H1 (cell line): ENCODE results near the gene IFT122. TPM values are rescaled to one million over a fixed set of nuclear protein-coding genes. Genes with fewer than 3 reads are reported as not detected.

Source experiments
- CTCF ChIA-PET: fragments of 300-600 bp; sonication (Branson Sonifier 250); formaldehyde crosslinking; loops from one replicate; lab custom pipeline; 2021; ENCODE audit not compliant: partially characterized antibody; lab: Charles Lee
- POLR2A ChIA-PET: fragments of 300-600 bp; sonication (Branson Sonifier 250); formaldehyde crosslinking; loops from one replicate; lab custom pipeline; 2021; ENCODE audit warnings: inconsistent platforms; ENCODE audit not compliant: partially characterized antibody; lab: Charles Lee
- DNase-seq, 2 experiments: peaks; one replicate each; pipeline versions ENCODE4 v3.0.0 to v3.0.0-alpha.2; 2010 to 2022; ENCODE audit warnings: low spot score in 2 of 2, low read depth in 1 of 2, mixed read lengths in 1 of 2
- FAIRE-seq: peaks from 2 replicates; lab custom pipeline; 2011; peaks lifted over from hg19 to GRCh38; lab: Jason Lieb, UNC
- H2AFZ ChIP-seq: 2 replicates; pipeline ENCODE4 v1.8.1; 2012; ENCODE audit warnings: low read length, inconsistent platforms
- H2AK5ac ChIP-seq: 2 replicates; pipeline ENCODE4 v1.6.1; 2013; ENCODE audit warnings: low read depth, low read length
- H2BK120ac ChIP-seq: replicated peaks from 2 replicates; pipeline ENCODE3; 2013; ENCODE audit warnings: low read depth, low read length, inconsistent platforms
- H2BK12ac ChIP-seq: 2 replicates; pipeline ENCODE4 v1.6.1; 2013; ENCODE audit warnings: low read depth, low read length
- H2BK15ac ChIP-seq: 2 replicates; pipeline ENCODE4 v1.6.1; 2013; ENCODE audit warnings: low read length
- H2BK20ac ChIP-seq: 2 replicates; pipeline ENCODE4 v1.6.1; 2013; ENCODE audit warnings: low read length
- H2BK5ac ChIP-seq: 2 replicates; pipeline ENCODE4 v1.6.1; 2013; ENCODE audit warnings: low read depth, low read length
- H3K14ac ChIP-seq: 2 replicates; pipeline ENCODE4 v1.6.1; 2013; ENCODE audit warnings: inconsistent platforms; ENCODE audit not compliant: insufficient read length
- H3K18ac ChIP-seq: 2 replicates; pipeline ENCODE4 v1.6.1; 2013; ENCODE audit warnings: low read length; ENCODE audit errors: extremely low read depth
- H3K23ac ChIP-seq: 2 replicates; pipeline ENCODE4 v1.6.1; 2013; ENCODE audit warnings: inconsistent platforms; ENCODE audit not compliant: insufficient read length
- H3K23me2 ChIP-seq: 2 replicates; pipeline ENCODE4 v1.6.1; 2013; ENCODE audit warnings: low read depth, low read length
- H3K27ac ChIP-seq: 2 replicates; pipeline ENCODE4 v1.6.1; 2011; ENCODE audit warnings: low read depth, low read length, inconsistent platforms
- H3K27me3 ChIP-seq, 4 experiments: replicated peaks in 1 of 4; 1 replicate in 1 of 4; 2 replicates in 3 of 4; pipeline versions ENCODE4 v1.6.1 to v1.8.1; 2011 to 2013; ENCODE audit warnings: low read length in 3 of 4, mild to moderate bottlenecking in 3 of 4, inconsistent platforms in 2 of 4, mixed read lengths in 2 of 4, moderate library complexity in 1 of 4; ENCODE audit not compliant: control insufficient read depth in 3 of 4, insufficient read depth in 3 of 4; ENCODE audit errors: extremely low read depth in 1 of 4
- H3K36me3 ChIP-seq, 4 experiments: 2 replicates each; pipeline versions ENCODE4 v1.6.1 to v1.8.1; 2011 to 2013; ENCODE audit warnings: mild to moderate bottlenecking in 4 of 4, low read length in 3 of 4, moderate library complexity in 2 of 4, control low read depth in 1 of 4, inconsistent platforms in 1 of 4; ENCODE audit not compliant: insufficient read depth in 4 of 4, control insufficient read depth in 2 of 4
- H3K4ac ChIP-seq: replicated peaks from 2 replicates; pipeline ENCODE3; 2013; ENCODE audit warnings: low read length, low read depth, mixed read lengths, inconsistent platforms; ENCODE audit not compliant: insufficient read length
- H3K4me1 ChIP-seq, 4 experiments: replicated peaks in 1 of 4; 1 replicate in 1 of 4; 2 replicates in 3 of 4; pipeline versions ENCODE4 v1.6.1 to v1.8.1; 2011 to 2013; ENCODE audit warnings: low read length in 3 of 4, inconsistent platforms in 2 of 4, mixed read lengths in 1 of 4; ENCODE audit not compliant: insufficient read depth in 4 of 4, control insufficient read depth in 3 of 4
- H3K4me2 ChIP-seq, 2 experiments: 2 replicates each; pipeline versions ENCODE4 v1.6.1 to v1.8.1; 2011 to 2013; ENCODE audit warnings: low read depth in 2 of 2, low read length in 2 of 2, control low read depth in 1 of 2, inconsistent platforms in 1 of 2, mild to moderate bottlenecking in 1 of 2; ENCODE audit not compliant: insufficient read depth in 1 of 2
- H3K4me3 ChIP-seq, 4 experiments: fragments of 200-600, 300-600 bp in 1 of 4; sonication (generic), shearing (Covaris generic), sonication (Bioruptor Twin) in 1 of 4; 2 replicates each; pipeline versions ENCODE4 v1.5.1 to v1.8.1; 2011 to 2016; ENCODE audit warnings: low read length in 4 of 4, low read depth in 3 of 4, control low read depth in 2 of 4, inconsistent platforms in 2 of 4, mild to moderate bottlenecking in 2 of 4, mixed read lengths in 1 of 4, moderate library complexity in 1 of 4; ENCODE audit not compliant: insufficient read depth in 2 of 4; ENCODE audit errors: extremely low read depth in 1 of 4
- H3K56ac ChIP-seq: replicated peaks from 2 replicates; pipeline ENCODE3; 2013; ENCODE audit warnings: low read depth, mild to moderate bottlenecking, mixed read lengths, low read length, inconsistent platforms; ENCODE audit not compliant: insufficient read length
- H3K79me1 ChIP-seq: 2 replicates; pipeline ENCODE4 v1.6.1; 2013; ENCODE audit warnings: low read depth, low read length, control low read depth
- H3K79me2 ChIP-seq, 2 experiments: 2 replicates each; pipeline versions ENCODE4 v1.6.1 to v1.8.1; 2012 to 2013; ENCODE audit warnings: low read length in 2 of 2, mild to moderate bottlenecking in 2 of 2, inconsistent platforms in 1 of 2; ENCODE audit not compliant: insufficient read depth in 2 of 2, control insufficient read depth in 1 of 2
- H3K9ac ChIP-seq, 4 experiments: replicated peaks in 1 of 4; 1 replicate in 1 of 4; 2 replicates in 3 of 4; pipeline versions ENCODE4 v1.6.1 to v1.8.1; 2011 to 2013; ENCODE audit warnings: low read depth in 3 of 4, low read length in 3 of 4, control low read depth in 2 of 4, mild to moderate bottlenecking in 2 of 4, moderate library complexity in 2 of 4, inconsistent platforms in 1 of 4; ENCODE audit errors: extremely low read depth in 1 of 4
- H3K9me3 ChIP-seq, 2 experiments: 2 replicates each; pipeline versions ENCODE4 v1.6.1 to v1.8.1; 2012 to 2013; ENCODE audit warnings: mild to moderate bottlenecking in 2 of 2, moderate library complexity in 2 of 2, control low read depth in 1 of 2, inconsistent platforms in 1 of 2, low read depth in 1 of 2, low read length in 1 of 2, mixed read lengths in 1 of 2; ENCODE audit not compliant: insufficient read depth in 2 of 2
- H4K20me1 ChIP-seq, 2 experiments: replicated peaks in 1 of 2; 2 replicates each; pipeline versions ENCODE3 to v1.8.1; 2011 to 2013; ENCODE audit warnings: inconsistent platforms in 2 of 2, low read length in 2 of 2, mild to moderate bottlenecking in 1 of 2; ENCODE audit not compliant: insufficient read depth in 2 of 2, control insufficient read depth in 1 of 2
- H4K5ac ChIP-seq: 2 replicates; pipeline ENCODE4 v1.6.1; 2013; ENCODE audit warnings: low read length, low read depth, mixed read lengths, inconsistent platforms; ENCODE audit not compliant: insufficient read length
- H4K8ac ChIP-seq: 2 replicates; pipeline ENCODE4 v1.8.0; 2013; ENCODE audit warnings: mild to moderate bottlenecking, moderate library complexity, low read length, inconsistent platforms; ENCODE audit not compliant: insufficient read depth; ENCODE audit errors: extremely low read depth
- H4K91ac ChIP-seq: replicated peaks from 2 replicates; pipeline ENCODE3; 2013; ENCODE audit warnings: low read length, mixed read lengths, inconsistent platforms; ENCODE audit not compliant: insufficient read length
- CREB1 ChIP-seq: IDR thresholded peaks from 2 replicates; pipeline ENCODE4 v1.6.1; 2012; ENCODE audit warnings: inconsistent platforms
- KDM1A ChIP-seq: fragments of 200-600, 300-600 bp; sonication (generic); IDR thresholded peaks from 2 replicates; pipeline ENCODE4 v1.7.1; 2016; ENCODE audit warnings: mild to moderate bottlenecking, low read length, borderline replicate concordance
- WGBS, 2 experiments: shearing (Covaris generic) in 1 of 2; methylation state at CpG; one replicate each; pipeline versions ENCODE4 v1.1.6 to v1.1.7; 2013 to 2015; ENCODE audit warnings: low lambda C conversion rate in 2 of 2, mixed read lengths in 2 of 2, inconsistent platforms in 1 of 2, low coverage in 1 of 2, missing lambda C conversion rate in 1 of 2; ENCODE audit not compliant: insufficient replicate concordance in 2 of 2, insufficient coverage in 1 of 2, insufficient read length in 1 of 2; ENCODE audit errors: extremely low coverage in 1 of 2, missing lambda C conversion rate in 1 of 2; 5-methylcytosine and 5-hydroxymethylcytosine counted together
- polyA plus RNA-seq, 7 experiments: library from polyadenylated mRNA; depleted of rRNA in 3 of 7; stranded (reverse) in 5 of 7; unstranded in 2 of 7; fragments of >200 nt in 5 of 7; fragments of 200-250 nt in 2 of 7; gene quantifications; 1 replicate in 5 of 7; 2 replicates in 1 of 7; 4 replicates in 1 of 7; pipeline versions ENCODE4 v1.2.1 to v1.2.3, GENCODE V29; 2011 to 2013; ENCODE audit warnings: missing spikeins in 2 of 7, mixed read lengths in 2 of 7
- total RNA-seq: library from RNA; stranded (reverse); fragmentation: NEBNext Ultra II Directional; extraction: Animal tissue kit (Norgen Biotek cat#: 25700); gene quantifications from 2 replicates; pipeline ENCODE4 v1.2.1, GENCODE V29; 2021

Gene IFT122
- total and polyA plus RNA-seq, 2 of the 8 experiments (the other 6 are each of a cell fraction or from before 2014, with no cell fraction given): 23.7 to 25.1 TPM

- Histone ChIP-seq H3K27ac (no peak overlapping the region), H2BK12ac (no peak overlapping the region), H3K4ac (no peak overlapping the region), H3K4me2 (no peak overlapping the region), H3K56ac (no peak overlapping the region), H3K9ac (no peak overlapping the region), H3K18ac (no peak overlapping the region), H2BK5ac (no peak overlapping the region), H4K8ac (no peak overlapping the region), H3K23me2 (peaks cover 3% of the 10 kb centered on the region), H3K9me3 (no peaks in the 10 kb centered on the region), H3K23ac (no peak overlapping the region), H2BK120ac (no peak overlapping the region), H2AFZ (no peak overlapping the region), H3K4me1 (peaks cover 5 to 19% (median 8%) of the 10 kb centered on the region in 4 experiments), H2BK20ac (no peak overlapping the region), H4K20me1 (peaks cover 0 to 1% of the 10 kb centered on the region in 2 experiments), H4K91ac (no peak overlapping the region), H3K36me3 (peaks cover 21 to 60% (median 42%) of the 10 kb centered on the region in 4 experiments), H3K27me3 (peaks cover 0 to 9% (median 8%) of the 10 kb centered on the region in 4 experiments; a peak in 5 of 7 replicates), H3K4me3 (no peak overlapping the region), H4K5ac (no peak overlapping the region), H2BK15ac (no peak overlapping the region), H2AK5ac (no peak overlapping the region), H3K14ac (no peak overlapping the region), H3K79me2 (peaks cover 0 to 13% of the 10 kb centered on the region in 2 experiments; a peak in 2 of 4 replicates), H3K79me1 (no peaks in the 10 kb centered on the region)
- FAIRE-seq: no peak
- ChIA-PET POLR2A (interaction anchor here (1.0 to 5.7 kb wide), 2 partner anchors 8 to 16 kb away, joined by 3 to 61 read pairs; partner anchors contain the start of genes IFT122 and MBD4), CTCF (interaction anchor here (1.4 to 2.8 kb wide), 2 partner anchors 16 to 49 kb away, joined by 4 to 10 read pairs; no protein-coding TSS in a partner anchor)
- WGBS, 2 experiments: 98% methylated on average over 7 of the region's 7 CpGs; no CpG with 5 or more reads in 1 of the 2 experiments
- DNase-seq: no peak
- TF ChIP-seq KDM1A (no peak), CREB1 (no peak)
These were observed 8.0 kb upstream of the IFT122 start for GRCh38 chr3:129432036-129432435.
